GM21529 (cell line): Measurements from ENCODE around the gene SAMD13.
"Not testable (repeated sequence)": the region's sequence is repeated elsewhere in the genome, so short reads cannot be mapped to it uniquely, and the experiment has no call there.

Source experiments
- ATAC-seq: cut with Tn5 transposase; IDR thresholded peaks from one replicate; pipeline ENCODE4 v1.9.1; 2021; ENCODE audit not compliant: unreplicated experiment

The SAMD13 gene

DNA sequence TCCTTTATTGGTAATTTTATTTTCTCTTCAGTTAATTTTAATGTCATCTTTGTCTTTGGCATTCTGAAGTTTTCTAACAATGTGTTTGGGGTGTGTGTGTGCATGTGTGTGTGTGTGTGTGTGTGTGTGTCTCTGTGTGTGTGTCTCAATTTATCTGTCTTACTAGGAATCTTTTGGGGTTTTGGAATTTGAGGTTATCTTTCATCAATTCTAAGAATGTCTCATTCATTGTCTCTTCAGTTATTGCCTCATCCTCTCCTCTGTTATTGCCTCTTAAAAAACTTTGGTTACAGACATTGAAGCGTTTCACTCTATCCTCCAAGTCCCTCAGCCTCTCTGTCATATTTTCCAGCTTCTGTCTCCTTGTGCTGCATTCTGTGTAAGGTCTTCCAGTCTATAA, 18.1 kb upstream of the SAMD13 start:
- ATAC-seq, result no peak

- ATAC-seq, result no peak
Observed at GRCh38 chr1:84286071-84286470, 15.4 kb upstream of the SAMD13 start.

GRCh38 chr1:84287389-84287788, 14.1 kb upstream of the SAMD13 start:
- ATAC-seq, result not testable (repeated sequence)

- no peak for ATAC-seq
Observed at GRCh38 chr1:84289169-84289785, 12.2 kb upstream of the SAMD13 start.

- ATAC-seq, result no peak
Observed at GRCh38 chr1:84291882-84292655, 9.4 kb upstream of the SAMD13 start.

GRCh38 chr1:84293766-84294165, 7.7 kb upstream of the SAMD13 start:
- ATAC-seq, result no peak

DNA sequence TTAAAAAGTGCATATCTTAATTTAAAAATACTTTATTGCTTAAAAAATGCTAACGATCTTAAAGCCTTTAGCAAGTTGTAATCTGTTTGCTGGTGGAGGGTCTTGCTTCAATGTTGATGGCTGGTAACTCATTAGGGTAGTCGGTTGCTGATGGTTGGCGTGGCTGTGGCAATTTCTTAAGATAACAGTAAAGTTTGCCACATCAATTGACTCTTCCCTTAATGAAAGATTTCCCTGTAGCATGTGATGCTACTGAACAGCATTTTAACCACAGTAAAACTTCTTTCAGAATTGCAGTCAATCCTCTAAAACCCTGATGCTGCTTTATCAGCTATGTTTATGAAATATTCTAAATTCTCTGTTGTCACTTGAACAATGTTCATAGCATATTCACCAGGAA, 6.8 kb upstream of the SAMD13 start:
- ATAC-seq, result no peak

GRCh38 chr1:84297546-84298244, 3.8 kb upstream of the SAMD13 start:
- ATAC-seq, result no peak

DNA sequence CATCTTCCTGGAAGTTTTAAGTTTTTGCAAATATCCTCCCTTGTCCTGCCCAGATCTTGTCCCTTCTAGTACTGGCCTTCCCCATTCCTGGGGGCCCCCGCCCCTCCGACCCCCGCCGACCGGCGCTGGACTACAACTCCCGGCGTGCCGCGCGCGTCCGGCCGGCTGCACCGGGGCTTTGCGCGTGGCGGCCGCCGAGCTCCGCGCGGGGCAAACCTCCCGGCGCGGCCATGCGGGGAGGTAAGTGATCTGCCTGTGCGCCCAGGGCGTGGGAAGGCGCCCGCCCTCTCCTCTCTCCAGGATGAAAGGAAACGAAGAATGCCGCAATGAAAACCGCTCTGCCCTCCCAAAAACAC, 3.2 kb upstream of the SAMD13 start:
- peak; percentile 70 for ATAC-seq

DNA sequence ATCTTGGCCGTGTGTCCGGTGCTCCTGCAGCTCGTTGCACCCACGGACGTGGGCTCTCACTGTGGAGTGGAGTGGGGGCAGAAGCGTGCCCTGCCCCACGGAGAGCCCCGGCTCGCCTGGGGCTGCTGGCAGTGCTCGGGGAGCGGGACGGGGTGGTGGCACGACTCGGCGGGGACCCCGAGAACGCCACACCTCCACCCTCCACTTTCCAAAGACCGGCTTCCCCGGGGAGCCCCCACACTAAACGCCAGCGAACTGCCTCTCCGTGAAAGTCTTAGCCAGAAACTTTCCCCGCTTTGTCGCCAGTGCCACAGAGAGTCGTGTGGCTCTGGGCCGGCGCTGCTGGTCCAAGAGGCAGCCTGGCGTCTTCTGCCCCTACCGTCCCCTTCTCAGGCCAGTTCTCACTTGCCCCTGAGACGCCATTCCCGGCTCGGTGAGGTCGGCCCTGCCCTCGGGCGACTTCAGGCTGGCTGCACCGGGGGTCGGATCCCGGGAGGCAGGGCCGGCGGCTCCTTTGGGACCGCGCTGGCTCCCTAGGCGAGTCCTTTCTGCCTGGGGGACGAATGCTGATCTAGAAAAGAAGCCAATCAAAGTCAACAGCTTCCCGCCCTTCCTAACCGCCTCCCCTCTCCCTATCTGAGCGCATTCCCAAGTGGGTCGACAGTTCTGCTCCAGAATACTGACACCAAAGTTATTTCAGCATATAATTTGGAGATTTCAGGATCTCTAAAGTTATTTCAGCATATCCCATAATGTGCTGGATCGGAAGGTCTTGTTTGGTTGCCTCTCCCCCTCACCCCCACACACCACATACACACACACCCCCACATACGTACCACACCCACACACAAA, 2.6 kb upstream of the SAMD13 start:
- ATAC-seq, result peak; percentile 43

- ATAC-seq, result no peak
Observed at GRCh38 chr1:84299536-84300170, 1.9 kb upstream of the SAMD13 start.

DNA sequence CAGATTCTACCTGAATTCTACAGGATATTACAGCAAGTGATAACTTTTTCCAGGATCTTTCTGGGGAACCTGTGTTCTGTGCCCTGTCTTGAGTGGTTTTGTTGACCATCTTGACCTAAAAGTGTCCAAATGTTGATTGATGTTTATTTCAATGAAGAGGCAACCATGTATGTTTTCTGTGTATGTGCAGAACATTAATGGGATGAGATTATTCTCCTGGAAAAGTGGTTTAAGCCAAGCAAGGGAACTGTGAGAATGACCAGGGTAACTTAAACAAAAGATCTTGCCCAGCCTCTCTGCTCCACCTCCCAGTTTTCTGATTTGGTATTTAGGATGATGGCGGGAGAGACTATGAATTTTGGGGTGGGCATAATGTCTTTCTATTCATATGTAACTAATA, 1.0 kb upstream of the SAMD13 start:
- ATAC-seq, result no peak

- no peak for ATAC-seq
Observed at GRCh38 chr1:84301785-84302385, 377 bp downstream of the SAMD13 start.

- ATAC-seq, result no peak
Observed at GRCh38 chr1:84303314-84303830, 1.9 kb downstream of the SAMD13 start.

DNA sequence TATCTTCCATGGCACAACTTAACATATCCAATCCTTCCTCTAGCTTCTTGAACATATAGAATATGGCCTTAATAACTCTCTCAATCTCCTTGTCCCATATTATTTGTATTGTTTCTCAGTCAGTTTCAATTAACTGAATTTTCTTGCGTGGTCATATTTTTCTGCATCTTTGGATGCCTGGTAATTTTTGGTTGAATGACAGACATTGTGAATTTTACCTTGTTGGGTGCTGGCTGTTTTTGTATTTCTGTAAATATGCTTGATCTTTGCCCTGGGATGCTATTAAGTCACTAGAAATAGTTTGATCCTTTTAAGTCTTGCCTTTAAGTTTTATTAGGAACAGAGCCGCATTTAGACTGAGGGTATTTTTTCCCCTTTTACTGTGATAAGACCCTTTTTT, 5.9 kb downstream of the SAMD13 start:
- no peak for ATAC-seq

GRCh38 chr1:84311296-84311695, 9.8 kb downstream of the SAMD13 start:
- no peak for ATAC-seq

DNA sequence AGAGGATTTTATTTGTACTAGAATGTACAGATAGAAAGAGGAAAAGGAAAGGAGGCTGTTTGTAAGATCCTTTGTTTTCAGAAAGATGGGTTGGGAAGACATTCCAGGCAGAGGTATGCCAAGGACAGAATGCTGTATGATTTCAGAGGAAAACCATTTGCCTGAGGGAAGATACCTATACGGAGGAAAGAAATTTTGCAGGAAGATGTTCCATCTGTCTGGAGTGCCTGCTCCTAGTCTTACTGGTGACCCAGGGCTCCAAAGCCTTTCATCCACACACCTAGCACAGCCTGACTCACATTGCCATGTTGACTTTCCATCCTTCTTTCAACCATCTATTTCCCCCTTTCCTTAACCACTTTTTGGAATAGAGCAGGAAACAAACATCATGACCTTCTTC, 18.2 kb downstream of the SAMD13 start:
- ATAC-seq, result no peak

GRCh38 chr1:84327830-84328229, 26.3 kb downstream of the SAMD13 start:
- no peak for ATAC-seq

DNA sequence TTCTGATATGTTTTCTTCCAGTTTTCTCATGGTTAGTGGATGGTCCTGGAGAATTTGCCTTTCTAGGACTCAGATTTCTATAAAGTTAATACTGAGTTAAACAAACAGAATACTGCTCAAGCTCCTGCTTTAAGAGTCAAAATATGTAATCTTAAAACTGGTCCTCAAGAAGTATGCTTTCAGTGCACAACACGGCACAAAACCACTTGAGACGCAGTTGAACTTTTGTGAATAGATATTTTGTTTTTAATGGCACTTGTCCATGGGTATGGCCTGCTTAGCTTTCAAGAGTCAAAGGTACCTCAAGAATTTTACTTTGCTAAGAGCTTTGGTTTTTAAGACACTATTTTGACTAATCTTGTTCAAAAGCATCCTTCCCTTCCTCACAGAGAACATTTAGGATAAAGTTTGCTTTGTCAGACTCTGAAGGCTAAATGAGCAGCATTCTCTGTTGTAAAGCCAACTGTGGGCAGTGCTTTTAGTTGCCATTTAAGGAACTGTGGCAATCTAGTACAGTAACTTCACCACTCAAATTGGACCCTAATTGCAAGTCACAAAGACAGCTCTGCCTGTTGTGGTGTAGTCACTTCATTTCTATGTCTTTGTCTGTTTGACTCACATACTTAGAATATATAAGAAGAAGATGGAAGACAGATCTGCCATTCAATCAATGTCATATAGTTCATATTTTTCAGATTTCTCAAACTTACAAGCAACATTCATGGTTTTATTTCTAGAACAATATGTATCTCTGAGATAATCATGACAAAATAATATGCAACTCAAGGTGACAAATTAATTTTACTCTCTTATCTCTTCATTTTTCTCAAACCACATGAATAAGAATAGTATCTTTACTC, 28.8 kb downstream of the SAMD13 start:
- ATAC-seq, result no peak
